ENCODE data around the gene DAD1. TPM values are rescaled to one million over a fixed set of nuclear protein-coding genes. Genes with fewer than 3 reads are reported as not detected.
A peak's percentile ranks its signal among the peaks of the same experiment; 100 is the strongest.

The DAD1 gene
- total RNA-seq, 1 donor from 2014 or later = 236 TPM

GRCh38 chr14:22521449-22522239 lies 67.4 kb downstream of the DAD1 start:
- DNase-seq (ENCODE audit: low read depth) (no peak), FAIRE-seq (no peak)
- TF ChIP-seq, protein P1, sequence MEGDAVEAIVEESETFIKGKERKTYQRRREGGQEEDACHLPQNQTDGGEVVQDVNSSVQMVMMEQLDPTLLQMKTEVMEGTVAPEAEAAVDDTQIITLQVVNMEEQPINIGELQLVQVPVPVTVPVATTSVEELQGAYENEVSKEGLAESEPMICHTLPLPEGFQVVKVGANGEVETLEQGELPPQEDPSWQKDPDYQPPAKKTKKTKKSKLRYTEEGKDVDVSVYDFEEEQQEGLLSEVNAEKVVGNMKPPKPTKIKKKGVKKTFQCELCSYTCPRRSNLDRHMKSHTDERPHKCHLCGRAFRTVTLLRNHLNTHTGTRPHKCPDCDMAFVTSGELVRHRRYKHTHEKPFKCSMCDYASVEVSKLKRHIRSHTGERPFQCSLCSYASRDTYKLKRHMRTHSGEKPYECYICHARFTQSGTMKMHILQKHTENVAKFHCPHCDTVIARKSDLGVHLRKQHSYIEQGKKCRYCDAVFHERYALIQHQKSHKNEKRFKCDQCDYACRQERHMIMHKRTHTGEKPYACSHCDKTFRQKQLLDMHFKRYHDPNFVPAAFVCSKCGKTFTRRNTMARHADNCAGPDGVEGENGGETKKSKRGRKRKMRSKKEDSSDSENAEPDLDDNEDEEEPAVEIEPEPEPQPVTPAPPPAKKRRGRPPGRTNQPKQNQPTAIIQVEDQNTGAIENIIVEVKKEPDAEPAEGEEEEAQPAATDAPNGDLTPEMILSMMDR (IDR thresholded peaks at IDR 0.05; ENCODE audit: insufficient read depth, low read length, severe bottlenecking) = no peak
- H3K27me3 ChIP-seq (ENCODE audit: control insufficient read depth, insufficient read depth, low read length) = no peaks in the 10 kb centered on the region
- H3K36me3 ChIP-seq (ENCODE audit: control insufficient read depth, insufficient read depth, low read length) = no peaks in the 10 kb centered on the region
- H3K4me3 ChIP-seq (ENCODE audit: low read depth, low read length) = no peak overlapping the region

DNA sequence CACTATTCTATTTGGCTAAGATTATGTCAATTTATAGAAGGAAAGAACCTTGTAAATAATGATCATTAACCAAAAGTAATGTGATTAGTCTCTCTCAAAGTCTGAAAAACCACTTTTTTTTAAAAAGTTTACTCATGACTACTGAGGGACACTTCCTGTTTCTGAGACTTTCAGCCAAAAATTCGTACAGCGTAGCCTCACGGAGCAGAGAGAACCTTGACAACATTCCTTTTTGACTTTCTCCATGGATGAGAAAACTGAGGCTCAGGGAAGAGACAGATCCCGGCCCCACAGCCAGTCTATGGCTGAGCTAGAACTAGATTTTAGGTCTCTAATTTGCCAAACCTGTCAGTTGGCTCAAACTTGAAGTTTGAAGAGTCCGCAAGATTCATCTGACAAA lies 68.2 kb downstream of the DAD1 start:
- no peak for FAIRE-seq
- TF ChIP-seq, protein P1 (IDR thresholded peaks at IDR 0.05; ENCODE audit: insufficient read depth, low read length, severe bottlenecking) = no peak
- Histone ChIP-seq H3K4me3 (ENCODE audit: low read depth, low read length) (no peak overlapping the region), H3K36me3 (ENCODE audit: control insufficient read depth, insufficient read depth, low read length) (no peaks in the 10 kb centered on the region), H3K27me3 (ENCODE audit: control insufficient read depth, insufficient read depth, low read length) (no peaks in the 10 kb centered on the region)
- no peak for DNase-seq (ENCODE audit: low read depth)

DNA sequence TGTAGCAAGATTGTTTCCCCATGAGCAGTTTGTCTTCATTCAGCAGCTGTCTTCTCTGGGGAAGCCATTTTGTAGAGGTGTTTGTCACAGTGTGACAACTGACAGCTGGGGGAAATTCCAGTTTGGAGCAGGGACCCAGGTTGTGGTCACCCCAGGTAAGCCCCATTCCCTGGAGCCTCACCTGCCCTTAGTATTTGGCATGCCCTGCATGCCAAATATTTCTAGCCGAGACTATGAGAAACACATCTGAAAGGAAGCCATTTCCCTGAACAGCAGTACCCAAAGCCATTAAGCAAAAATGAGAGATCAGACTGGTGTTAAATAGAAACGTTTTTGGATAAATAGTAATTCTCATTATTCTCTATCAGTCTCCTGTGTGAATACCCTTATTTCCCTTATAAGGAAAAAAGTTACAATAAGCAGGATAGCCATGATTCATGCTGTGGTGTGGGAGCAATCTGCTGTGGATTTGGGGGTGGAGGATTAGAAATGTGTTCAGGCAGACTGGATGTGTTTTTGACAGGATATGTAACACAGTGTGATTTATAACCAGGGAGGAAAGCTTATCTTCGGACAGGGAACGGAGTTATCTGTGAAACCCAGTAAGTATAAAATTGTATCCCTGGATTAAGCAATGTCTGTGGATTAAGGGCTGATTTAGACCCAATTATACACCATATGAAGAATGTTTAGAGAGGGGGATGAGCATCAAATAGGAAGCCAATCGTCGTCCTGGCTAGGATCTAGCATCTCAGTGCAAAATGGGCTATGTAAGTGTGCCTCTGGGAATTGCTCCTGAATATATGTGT lies 68.9 kb downstream of the DAD1 start:
- H3K27me3 ChIP-seq (ENCODE audit: control insufficient read depth, insufficient read depth, low read length) = no peaks in the 10 kb centered on the region
- DNase-seq (ENCODE audit: low read depth) = peak; percentile 81
- peak overlapping the region; percentile 9 for H3K4me3 ChIP-seq (ENCODE audit: low read depth, low read length)
- no peaks in the 10 kb centered on the region for H3K36me3 ChIP-seq (ENCODE audit: control insufficient read depth, insufficient read depth, low read length)
- TF ChIP-seq, protein P1 (IDR thresholded peaks at IDR 0.05; ENCODE audit: insufficient read depth, low read length, severe bottlenecking) = no peak
- no peak for FAIRE-seq

GRCh38 chr14:22518073-22518472 lies 71.0 kb downstream of the DAD1 start:
- H3K4me3 ChIP-seq (ENCODE audit: low read depth, low read length) = no peak overlapping the region
- DNase-seq (ENCODE audit: low read depth) (no peak), FAIRE-seq (no peak)
- TF ChIP-seq, protein P1 (IDR thresholded peaks at IDR 0.05; ENCODE audit: insufficient read depth, low read length, severe bottlenecking) = no peak
- H3K27me3 ChIP-seq (ENCODE audit: control insufficient read depth, insufficient read depth, low read length) = no peaks in the 10 kb centered on the region
- H3K36me3 ChIP-seq (ENCODE audit: control insufficient read depth, insufficient read depth, low read length) = no peaks in the 10 kb centered on the region

DNA sequence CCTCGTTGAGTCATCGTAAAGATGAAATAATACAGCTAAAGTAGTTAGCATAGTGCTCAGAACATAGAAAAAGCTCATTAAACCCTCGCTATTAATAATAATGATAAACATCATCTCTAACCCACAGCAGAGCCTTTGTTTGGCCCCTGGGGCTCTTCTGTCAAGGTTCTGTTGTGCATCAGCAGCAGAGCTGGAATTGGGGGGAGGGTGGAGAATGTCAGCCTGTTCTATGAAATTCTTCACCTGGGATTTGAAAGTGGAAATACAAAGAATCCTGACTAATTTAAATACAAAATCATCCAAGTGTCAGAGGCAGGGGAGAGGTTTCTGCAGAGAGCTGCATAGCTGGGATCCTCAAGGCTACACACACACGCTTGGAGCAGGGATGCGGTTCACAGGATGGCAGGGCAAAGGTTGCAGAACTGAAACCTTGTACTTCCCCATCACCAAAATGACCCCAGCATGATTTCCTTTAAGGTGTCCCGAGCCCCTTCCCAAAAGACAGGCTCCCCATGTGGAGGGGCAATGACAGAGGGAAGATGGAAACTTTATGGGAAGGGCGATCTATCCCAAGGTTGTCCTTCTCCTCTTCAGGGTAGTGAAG lies 71.8 kb downstream of the DAD1 start:
- no peaks in the 10 kb centered on the region for H3K36me3 ChIP-seq (ENCODE audit: control insufficient read depth, insufficient read depth, low read length)
- TF ChIP-seq, protein P1 (IDR thresholded peaks at IDR 0.05; ENCODE audit: insufficient read depth, low read length, severe bottlenecking) = no peak
- FAIRE-seq = no peak

More for the DNA sequence above, 71.8 kb downstream of the DAD1 start:
- Histone ChIP-seq H3K27me3 (ENCODE audit: control insufficient read depth, insufficient read depth, low read length) (no peaks in the 10 kb centered on the region), H3K4me3 (ENCODE audit: low read depth, low read length) (no peak overlapping the region)
- no peak for DNase-seq (ENCODE audit: low read depth)
